HPDE6-E6E7 (cell line): ENCODE data around the gene IL36B.

Source experiments
- DNase-seq: peaks from one replicate; pipeline ENCODE4 v3.0.0; 2011; ENCODE audit warnings: missing footprints; ENCODE audit errors: extremely low spot score

IL36B gene

DNA sequence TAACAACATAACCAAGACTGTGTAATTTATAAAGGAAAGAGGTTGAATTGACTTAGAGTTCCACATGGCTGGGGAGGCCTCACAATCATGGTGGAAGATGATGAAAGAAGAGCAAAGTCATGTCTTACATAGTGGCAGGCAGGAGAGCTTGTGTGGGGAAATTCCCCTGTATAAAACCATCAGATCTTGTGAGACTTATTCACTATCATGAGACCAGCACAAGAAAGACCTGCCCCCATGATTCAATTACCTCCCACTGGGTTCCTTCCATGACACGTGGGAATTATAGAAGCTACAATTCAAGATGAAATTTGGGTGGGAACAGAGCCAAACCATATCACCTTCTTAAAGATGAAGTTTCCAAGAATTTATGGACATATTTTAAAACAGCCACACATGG is 3.9 kb upstream of the IL36B start:
- DNase-seq: no peak

DNA sequence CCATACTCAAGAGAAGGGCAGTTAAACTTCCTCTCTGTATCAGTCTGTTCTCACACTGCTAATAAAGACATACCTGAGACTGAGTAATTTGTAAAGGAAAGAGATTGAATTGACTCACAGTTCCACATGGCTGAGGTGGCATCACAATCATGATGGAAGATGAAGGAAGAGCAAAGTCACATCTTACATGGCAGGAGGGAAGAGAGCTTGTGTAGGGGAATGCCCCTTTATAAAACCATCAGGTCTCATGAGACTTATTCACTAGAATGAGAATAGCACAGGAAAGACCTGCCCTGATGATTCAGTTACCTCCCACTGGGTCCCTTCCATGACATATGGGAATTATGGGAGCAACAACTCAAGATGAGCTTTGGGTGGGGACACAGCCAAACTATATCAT is 1.4 kb upstream of the IL36B start:
- no peak for DNase-seq

DNA sequence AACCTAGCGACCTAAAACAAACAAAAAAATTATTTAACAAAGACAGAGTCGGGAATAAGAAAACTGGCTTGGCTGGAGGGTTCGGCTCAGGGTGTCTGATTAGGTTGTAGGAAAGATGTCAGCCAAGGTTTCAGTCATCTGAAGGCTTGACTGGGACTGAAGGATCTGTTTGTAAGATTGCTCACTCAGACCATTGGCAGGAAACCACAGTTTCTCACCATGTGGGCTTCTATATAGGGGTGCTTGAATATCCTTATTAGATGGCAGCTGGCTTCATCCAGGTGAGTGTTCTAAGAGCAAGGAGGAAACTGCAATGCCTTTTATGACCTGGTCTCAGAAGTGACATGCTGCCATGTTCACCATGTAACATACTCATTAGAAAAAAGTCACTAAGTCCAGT is 999 bp upstream of the IL36B start:
- no peak for DNase-seq

DNA sequence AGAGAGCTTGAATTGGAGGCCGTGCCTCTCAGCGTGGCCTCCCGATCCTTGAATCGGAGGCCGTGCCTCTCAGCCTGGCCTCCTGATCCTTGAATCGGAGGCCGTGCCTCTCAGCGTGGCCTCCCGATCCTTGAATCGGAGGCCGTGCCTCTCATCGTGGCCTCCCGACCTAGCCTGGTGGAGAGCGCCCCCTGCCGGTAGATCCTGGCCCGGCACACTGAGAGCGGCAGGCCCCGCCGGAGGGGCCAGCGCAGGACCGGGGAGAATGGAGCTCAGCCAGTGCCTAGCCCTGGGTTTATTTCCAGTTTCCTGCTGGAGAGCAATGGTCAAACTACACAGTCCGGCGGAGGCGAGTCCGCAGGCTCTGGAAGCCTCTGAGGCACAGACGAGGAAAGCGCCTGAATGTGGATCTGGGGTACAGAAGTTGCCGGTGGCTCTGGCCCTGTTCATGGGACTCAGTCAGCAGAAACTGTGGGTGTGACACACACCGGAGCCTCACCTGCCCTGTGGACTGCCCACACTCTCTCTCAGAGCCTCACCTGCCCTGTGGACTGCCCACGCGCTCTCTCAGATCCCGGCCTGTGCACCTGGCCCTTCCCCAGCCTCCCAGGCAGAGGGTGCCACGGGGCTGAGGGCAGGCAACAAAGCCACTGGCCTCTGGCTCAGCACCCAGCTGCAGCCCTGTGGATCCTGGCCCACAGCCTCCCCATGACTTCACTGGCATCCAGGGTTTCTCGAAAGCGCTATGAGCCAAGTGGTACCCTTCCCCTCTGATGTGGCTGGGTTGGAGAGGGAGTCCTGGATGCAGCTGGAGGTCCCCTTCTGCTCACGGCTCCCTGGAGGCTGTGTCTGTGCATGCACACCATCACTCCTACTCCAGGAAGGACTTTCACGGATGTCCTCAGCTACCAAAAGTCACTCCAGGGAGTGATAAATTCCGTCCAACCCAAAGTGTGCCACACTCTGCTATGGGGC is 1.5 kb downstream of the IL36B start:
- DNase-seq: no peak

DNA sequence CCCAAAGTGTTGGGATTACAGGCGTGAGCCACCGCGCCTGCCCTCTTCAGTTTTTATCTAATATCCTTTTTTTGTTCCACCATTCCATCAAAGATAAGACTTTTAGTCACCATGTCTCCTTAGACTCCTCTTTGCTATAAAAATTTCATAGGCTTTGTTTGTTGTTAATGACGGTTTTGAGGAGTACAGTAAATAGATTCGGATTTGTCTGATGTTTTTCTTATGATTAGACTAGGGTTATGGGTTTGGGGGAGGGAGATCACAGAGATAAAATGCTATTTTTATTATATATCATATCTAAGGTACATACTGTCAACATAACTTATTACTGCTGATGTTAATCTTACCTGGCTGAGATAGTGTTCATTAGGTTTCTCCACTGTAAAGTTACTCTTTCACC is 6.2 kb downstream of the IL36B start:
- DNase-seq: no peak

DNA sequence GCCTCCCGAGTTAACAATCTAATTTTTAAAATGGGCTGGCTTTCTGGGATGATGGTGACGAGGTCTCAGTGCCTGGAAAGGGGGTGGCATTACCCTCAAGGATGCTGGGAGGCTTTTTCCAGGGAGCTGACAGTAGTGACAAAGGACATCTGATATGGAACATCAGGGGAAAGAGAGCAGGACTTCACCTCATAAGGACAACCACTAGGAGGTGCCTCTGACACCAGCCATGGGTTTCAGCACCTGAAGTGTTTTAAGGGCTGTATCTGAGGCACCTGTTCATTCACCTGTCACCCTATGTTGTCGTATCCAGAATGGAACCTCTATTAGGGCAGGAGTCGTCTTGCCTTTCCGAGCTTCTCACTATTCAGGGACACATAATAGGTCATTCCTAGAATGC is 10.8 kb downstream of the IL36B start:
- DNase-seq: peak; percentile 35

DNA sequence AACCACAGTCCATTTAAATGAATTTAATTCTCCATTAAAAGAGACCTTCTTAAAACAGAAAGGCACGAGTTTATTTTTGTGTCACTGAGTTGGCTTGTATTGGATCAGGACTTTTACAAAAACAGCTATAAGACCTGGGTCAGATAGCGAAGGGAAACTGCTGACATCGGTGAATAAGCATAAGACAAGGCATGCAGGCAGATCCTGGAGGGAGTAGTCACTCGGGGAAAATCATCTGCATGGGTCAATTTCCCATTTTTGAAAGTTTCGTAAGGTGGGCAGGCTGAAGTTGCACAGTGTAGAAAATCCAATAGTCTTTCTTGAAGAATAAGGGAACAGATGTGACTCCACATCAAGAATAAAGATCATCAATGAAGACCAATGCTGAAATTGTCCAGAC is 12.9 kb downstream of the IL36B start:
- DNase-seq: no peak

DNA sequence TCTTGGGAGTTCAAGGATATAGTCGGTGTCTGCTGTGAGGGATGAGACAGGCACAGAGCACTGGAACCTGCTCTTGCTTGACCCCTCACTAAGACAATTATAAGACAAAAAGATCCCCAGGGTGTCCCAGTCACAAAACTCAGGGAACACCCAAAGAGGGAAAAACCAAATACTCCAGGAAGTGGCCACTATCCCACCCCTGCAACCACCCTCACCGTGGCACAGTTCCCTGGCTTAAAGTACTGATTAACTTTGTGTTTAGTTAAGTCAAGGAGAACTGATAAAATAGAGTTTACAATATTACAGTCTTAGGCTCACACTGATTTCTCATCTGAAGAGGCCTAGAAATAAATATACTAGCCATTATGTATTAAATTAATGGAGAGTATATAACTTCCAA is 13.5 kb downstream of the IL36B start:
- DNase-seq: no peak

DNA sequence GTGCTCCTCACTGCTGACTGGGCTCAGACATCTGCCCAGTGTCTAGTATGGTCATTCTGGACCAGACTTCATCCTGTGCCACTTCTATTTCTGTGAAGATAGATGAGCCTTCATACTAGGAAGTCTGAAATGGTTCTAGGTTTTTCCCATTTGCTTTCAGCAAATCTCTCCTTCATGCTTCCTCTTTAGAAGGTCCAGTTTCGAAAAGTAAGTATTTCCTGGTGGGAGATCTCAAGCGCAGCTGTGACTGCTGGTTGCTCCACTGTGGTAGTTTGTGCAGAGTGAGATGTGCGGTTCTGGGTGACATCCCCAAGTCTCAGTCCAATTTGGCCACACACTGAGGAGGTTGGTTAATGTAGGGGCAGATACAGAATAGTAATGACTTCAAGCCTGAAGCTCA is 14.4 kb downstream of the IL36B start:
- no peak for DNase-seq

DNA sequence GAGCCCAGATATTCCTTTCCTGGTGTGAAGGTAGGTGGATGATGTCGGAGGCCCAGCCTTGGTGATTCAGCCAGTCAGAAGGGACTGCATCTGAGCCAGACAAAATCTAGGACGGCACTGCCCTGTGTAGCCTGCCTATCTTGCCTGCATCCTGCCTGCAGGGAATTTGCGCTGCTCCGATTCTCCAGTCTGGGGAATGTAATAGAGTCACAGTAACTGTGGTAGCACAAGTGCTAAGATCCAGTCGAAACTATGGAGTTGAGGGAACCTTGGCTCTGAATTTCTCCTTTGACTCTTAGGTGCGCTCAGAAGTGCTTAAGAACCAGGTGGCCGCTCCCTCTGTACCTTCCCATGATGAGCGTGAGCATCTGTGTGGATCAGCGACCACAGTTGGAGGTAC is 15.9 kb downstream of the IL36B start:
- DNase-seq: no peak

DNA sequence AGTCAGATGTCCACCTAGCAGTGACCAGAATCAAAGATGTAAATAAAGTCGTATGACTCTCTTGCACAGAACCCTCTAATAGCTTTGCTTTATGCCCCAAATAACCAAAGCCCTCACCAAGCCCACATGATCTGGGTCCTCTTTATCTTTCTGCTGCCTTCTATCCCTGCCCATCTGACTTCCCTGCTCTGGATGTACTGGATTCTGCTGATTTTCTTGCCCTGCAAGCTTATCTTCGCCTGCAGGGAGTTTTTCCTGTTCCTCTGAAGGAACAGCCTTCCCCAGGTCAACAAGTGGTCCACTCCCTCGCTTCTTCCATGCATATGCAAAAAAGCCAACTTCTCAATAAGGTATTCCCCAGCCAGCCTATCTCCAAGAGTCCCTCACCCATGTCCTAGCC is 18.7 kb downstream of the IL36B start:
- no peak for DNase-seq

DNA sequence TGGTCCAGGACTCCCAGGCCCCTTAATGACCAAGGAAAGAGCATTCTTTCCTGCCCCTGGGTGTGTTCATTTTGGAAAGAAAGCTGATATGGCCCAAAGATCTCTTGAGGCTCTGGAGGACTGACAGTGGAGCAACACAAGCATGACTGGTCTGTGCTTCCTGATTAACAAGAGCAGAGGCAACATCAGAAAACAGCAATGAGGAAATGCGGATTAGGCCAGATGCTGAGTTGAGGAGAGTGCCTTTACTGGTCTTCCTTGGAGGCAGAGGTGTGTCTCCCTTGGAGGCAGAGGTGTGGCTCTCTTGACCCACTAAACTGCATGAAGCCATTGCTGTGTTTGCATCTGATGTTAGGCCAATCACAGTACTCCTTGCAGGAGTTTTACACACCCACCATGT is 19.9 kb downstream of the IL36B start:
- no peak for DNase-seq

DNA sequence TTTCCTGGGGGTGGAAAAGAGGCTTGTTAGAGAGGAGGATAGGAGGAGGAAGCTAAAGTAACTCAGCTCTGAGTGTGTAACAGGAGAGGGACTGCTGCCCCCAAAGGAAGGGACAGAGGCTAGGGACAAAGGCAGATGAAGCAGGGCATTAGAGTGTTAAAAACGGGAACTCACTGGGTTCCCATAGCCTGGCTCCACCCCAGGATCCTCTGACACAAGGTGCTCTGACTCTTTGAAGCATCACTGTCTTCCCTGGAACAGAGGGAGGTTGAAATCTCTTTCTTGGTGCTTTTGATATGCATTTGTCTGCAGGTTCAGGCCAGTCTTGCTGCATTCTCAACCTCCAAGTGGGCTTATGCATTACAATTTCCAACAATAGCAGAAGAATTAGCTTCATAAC is 24.6 kb downstream of the IL36B start:
- no peak for DNase-seq

DNA sequence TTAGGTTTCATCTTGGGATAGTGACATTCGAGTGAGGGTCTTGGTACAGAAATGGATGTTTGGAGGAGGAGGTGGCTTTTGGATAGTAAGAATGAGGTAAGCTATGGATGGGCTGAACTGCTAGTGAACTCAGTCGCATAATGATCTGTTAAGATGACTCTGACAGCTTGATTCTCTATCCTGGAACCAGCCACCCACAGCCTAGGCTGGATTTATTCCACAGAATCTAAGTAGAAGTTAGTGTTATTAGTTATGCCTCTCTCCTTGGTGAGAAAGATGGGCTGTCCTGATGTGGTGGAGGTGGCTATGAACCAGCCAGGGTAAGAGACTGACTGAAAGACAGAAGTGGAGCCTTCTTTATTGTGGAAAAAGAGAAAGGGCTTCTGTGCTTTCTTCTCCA is 25.0 kb downstream of the IL36B start:
- no peak for DNase-seq

DNA sequence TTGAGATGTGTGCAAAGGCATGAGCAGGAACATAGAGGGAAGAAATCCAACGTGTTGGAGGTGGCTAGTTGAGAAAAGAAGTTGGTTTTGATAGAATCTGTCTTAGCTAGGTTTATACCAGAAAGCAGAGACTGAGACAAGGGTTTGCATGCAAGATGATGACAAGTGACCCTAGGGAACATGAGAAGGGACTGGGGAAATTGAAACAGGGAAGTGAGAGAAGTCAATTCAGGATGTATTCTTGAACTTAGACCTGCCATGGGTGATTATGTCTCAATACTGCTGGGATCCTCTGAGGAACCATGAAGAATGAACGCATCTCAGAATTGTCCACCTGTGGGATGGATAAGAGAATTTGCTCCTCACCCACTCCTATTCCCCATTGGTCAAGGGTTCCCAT is 26.9 kb downstream of the IL36B start:
- no peak for DNase-seq

DNA sequence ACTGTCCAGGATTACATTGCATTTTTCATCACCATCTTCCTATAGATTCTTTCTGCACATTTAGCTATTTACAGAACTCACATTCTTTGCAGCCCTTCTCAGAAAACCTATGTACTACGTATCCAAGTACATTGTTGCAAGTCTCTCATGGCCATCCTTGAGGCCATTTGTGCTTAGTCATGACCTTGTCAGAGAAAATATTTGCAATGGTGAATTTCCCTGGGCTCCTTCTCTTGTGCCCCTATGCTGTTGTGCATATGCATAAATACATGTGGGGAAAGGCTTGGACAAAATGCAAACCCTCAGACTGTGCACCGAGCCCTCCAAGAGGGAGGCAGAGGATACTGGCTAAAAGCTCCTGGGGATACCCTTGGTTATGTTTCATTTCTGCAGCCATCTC is 27.9 kb downstream of the IL36B start:
- no peak for DNase-seq

DNA sequence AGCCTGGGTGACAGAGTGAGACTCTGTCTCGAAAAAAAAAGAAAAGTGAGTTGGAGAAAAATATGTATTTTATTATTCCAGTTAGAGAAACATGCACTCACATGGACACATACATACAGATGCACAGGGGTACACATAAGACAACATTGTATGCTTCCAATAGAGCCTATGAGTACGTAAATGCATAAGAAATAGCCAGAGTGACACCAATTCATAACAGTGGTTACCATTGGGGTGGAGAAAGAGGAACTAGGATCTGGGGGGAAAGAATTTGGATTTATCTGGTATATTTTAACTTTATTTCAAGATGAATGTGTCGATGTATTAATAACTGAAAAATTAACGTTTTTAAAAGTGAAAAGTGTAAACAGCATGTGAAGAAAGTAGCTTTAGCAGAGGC is 31.4 kb downstream of the IL36B start:
- no peak for DNase-seq

DNA sequence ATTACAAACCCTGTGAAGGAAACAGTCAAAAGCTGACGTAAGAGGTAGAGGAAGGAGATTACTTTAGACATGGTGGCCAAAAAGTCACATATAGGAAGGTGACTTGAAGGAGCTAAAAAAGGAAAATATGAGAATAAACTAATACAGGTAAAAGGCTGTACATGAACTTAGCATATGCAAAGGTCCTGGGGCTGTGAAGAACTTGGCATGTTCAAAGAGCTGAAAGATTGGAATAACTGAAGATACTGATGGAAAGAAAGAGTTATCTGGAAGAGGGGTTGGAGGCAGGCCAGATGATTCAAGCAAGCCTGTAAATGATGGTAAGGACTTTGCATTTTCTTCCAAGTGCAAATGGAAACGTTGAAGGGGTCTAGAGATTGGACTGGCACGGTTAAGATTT is 34.2 kb downstream of the IL36B start:
- DNase-seq: no peak

DNA sequence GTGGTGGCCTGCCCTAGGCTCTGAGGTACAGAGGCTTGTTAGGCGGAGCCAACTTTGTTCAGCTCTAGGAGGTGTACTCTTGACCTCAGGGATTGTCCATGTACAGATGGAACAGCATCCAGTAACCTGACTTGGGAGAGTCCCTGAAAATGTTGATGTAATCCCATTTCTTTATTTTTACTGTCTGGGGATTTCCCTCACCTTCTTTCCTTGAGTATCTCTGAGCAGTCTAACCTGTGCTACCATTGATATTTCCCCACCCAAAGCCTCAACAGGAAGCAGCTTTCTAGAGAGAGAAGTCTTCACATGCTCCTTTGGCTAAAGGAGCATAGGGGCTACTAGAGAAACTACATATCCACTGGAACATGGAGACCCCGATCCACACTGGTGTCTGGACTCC is 37.0 kb downstream of the IL36B start:
- DNase-seq: no peak

DNA sequence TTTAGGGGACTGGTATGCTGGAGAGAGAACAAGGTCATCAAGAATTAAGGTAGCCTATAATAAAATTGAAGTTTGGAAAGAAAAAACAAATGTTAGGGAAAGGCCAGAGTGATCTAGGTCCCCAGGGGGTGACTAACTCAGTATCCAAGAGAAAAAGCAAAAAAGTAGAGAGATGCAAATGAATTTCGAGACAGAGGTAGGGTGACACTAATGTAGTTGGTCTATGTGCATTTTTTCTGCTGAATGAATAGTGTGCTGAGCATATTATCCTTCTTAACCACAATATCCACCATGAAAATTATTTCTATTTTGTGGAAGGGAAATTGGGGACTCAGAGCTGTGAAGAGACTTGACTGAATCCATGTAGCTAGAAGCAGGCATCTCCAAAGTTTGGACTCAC is 37.6 kb downstream of the IL36B start:
- DNase-seq: no peak

DNA sequence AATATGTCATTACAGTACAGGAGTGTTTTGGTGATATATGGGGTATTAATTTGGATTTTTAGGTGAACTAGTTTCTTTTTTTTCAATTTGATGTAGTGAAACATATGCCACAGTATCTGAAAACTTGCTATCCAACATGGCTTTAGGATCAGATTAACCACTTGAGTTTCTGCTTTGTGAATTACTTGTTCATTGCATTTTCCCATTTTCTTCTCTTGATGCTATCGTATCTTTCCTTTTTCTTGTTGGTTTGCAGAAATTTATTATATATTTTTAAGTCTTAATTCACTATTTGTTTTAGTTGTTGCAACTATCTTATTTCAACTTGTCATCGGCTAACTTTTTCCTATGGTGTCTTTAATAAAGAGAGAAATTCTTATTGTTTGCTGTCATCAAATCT is 38.6 kb downstream of the IL36B start:
- no peak for DNase-seq

DNA sequence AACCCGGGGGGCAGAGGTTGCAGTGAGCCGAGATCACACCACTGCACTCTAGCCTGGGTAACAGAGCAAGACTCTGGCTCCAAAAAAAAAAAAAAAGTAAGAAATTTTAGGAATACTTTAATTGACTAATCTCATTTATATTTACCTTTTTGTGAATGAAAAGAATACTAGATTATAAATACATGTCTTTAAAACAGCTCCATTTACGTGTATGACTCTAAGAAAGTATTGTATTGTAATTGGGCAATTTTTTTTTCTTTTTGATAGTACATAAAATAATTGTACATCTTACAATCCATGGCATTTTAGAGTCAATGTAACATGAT is 39.4 kb downstream of the IL36B start:
- DNase-seq: no peak

DNA sequence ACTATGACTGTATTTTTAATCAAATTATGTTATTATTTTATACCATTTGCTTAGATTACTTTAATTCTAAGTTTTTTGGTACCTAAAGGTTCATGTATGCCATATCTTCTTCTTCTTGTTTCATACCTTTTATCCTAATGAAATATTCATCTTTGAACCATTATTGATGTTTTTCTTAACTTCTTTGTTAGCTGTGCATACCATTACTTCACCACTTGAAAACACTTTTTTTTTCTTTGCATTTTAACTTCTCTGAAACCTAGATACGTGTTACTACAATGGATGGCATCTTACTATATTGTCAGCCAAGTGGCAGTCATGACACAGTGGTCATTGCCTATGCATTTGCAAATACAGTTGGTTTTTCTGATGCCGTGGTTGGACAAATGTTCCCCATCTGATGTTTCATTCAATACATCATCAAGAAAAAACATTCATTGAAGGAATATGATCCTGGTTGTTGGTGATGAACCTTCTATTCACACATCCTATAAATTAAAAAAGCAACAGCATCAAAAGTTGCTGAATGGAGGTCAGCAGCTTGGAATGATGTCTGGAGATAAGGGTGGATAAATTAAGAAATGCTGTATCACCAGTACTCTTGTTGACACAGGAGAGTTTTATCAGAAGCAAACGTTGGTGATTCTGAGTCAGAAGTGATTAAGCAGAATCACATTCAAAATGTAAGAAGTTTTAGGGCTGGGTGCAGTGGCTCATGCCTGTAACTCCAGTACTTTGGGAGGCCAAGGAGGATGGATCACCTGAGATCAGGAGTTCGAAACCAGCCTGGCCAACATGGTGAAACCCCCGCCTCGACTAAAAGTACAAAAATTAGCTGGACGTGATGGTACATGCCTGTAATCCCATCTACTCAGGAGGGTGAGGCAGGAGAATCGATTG is 40.0 kb downstream of the IL36B start:
- DNase-seq: peak; percentile 46
